SK-N-SH treated with all-trans-retinoic acid at 6 μM for 48 hours (cell line): ENCODE data around the gene PDAP1.

Source experiments
- TF ChIP-seq, protein P1 (sequence below): fragments of 250-450 bp; sonication (Bioruptor Pico); IDR thresholded peaks from 2 replicates; pipeline ENCODE4 v1.5.1; 2021; ENCODE audit warnings: mild to moderate bottlenecking, moderate library complexity
- TF ChIP-seq, protein P2 (sequence below): fragments of 250-450 bp; sonication (Bioruptor Pico); IDR thresholded peaks from 2 replicates; pipeline ENCODE4 v1.5.1; 2020; ENCODE audit warnings: low read depth, mild to moderate bottlenecking, moderate library complexity
- TF ChIP-seq, protein P3 (sequence below): fragments of 250-450 bp; sonication (Bioruptor Pico); IDR thresholded peaks from 2 replicates; pipeline ENCODE4 v1.8.0; 2020; ENCODE audit warnings: mild to moderate bottlenecking, moderate library complexity, borderline replicate concordance

DNA sequence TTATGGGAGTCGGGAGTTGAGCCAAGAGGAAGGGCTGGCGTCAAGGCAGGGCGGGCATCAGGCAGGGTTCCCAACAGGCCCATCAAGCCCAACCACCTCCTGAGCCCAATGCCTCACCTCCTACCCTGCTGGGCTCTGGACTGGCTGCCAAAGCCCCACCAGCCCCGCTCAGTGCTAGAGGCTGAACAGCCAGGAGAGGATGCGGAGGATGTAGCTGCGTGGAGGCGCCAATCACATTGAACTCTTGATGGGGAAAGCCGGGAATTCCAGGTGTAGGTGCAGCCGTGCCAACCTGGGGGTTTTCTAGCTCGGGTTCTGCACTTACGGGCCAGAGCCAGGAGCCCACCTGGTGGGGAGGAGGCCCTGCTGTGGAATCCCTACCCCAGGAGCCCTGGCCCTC, 44.7 kb upstream of the PDAP1 start:
- TF ChIP-seq, protein P1, sequence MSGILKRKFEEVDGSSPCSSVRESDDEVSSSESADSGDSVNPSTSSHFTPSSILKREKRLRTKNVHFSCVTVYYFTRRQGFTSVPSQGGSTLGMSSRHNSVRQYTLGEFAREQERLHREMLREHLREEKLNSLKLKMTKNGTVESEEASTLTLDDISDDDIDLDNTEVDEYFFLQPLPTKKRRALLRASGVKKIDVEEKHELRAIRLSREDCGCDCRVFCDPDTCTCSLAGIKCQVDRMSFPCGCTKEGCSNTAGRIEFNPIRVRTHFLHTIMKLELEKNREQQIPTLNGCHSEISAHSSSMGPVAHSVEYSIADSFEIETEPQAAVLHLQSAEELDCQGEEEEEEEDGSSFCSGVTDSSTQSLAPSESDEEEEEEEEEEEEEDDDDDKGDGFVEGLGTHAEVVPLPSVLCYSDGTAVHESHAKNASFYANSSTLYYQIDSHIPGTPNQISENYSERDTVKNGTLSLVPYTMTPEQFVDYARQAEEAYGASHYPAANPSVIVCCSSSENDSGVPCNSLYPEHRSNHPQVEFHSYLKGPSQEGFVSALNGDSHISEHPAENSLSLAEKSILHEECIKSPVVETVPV (CRISPR knock-in tag), result no peak
- TF ChIP-seq, protein P2, sequence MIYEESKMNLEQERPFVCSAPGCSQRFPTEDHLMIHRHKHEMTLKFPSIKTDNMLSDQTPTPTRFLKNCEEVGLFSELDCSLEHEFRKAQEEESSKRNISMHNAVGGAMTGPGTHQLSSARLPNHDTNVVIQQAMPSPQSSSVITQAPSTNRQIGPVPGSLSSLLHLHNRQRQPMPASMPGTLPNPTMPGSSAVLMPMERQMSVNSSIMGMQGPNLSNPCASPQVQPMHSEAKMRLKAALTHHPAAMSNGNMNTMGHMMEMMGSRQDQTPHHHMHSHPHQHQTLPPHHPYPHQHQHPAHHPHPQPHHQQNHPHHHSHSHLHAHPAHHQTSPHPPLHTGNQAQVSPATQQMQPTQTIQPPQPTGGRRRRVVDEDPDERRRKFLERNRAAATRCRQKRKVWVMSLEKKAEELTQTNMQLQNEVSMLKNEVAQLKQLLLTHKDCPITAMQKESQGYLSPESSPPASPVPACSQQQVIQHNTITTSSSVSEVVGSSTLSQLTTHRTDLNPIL, result no peak
- TF ChIP-seq, protein P3, sequence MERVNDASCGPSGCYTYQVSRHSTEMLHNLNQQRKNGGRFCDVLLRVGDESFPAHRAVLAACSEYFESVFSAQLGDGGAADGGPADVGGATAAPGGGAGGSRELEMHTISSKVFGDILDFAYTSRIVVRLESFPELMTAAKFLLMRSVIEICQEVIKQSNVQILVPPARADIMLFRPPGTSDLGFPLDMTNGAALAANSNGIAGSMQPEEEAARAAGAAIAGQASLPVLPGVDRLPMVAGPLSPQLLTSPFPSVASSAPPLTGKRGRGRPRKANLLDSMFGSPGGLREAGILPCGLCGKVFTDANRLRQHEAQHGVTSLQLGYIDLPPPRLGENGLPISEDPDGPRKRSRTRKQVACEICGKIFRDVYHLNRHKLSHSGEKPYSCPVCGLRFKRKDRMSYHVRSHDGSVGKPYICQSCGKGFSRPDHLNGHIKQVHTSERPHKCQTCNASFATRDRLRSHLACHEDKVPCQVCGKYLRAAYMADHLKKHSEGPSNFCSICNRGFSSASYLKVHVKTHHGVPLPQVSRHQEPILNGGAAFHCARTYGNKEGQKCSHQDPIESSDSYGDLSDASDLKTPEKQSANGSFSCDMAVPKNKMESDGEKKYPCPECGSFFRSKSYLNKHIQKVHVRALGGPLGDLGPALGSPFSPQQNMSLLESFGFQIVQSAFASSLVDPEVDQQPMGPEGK (CRISPR knock-in tag), result no peak
